EH (cell line): ENCODE measurements around the gene DPH3.
A peak's percentile ranks its signal among the peaks of the same experiment; 100 is the strongest.
"Not testable (repeated sequence)": the region's sequence is repeated elsewhere in the genome, so short reads cannot be mapped to it uniquely, and the experiment has no call there.

Experiments used
- DNase-seq: peaks from one replicate; pipeline ENCODE4 v3.0.0-alpha.2; 2015; ENCODE audit warnings: low read depth

Gene DPH3

DNA sequence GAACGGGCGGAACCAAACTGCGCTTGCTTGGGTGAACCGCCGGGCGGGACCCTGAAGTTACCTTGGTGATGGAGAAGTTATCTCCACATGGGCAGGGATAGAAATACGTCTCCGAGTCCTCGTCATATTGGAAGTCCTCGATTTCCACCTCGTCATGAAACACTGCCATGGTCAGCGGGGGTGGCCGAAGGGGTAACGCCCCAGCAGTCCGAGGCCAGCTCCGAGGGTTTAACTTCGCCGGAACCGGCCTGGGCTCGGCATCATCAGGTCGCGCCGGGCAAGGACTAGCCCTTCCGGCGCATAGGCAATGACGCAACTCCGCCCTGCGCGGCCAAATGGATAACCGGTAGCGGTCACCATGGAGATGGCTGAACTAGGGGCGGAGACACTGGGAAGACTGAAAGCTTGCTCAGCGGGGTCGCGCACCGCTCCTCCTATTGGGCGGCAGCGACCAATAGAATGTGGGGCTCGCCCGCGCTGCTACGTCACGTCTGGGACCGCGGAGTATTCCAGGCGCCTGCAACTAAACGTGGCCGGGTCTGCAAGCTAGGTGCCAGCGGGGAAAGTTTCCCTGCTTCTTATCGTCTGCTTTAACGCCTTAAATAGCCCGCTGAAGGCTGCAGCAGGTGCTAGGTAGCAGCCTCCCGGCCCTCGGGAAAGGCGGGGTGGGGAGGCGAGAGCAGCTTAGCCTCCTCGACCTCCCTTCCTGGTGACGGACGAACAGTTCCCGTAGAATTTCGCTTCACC, at the start of gene DPH3, which contains the start of gene OXNAD1:
TSS of gene DPH3 (minus strand) at position 236 of the 747 bp plus-strand sequence. CDS start at position 169, 67 bp downstream.
TSS of gene OXNAD1 (plus strand) at position 505 of the 747 bp plus-strand sequence. CDS start 5,741 bp downstream, outside the sequence.
- peak; percentile 100 for DNase-seq

DNA sequence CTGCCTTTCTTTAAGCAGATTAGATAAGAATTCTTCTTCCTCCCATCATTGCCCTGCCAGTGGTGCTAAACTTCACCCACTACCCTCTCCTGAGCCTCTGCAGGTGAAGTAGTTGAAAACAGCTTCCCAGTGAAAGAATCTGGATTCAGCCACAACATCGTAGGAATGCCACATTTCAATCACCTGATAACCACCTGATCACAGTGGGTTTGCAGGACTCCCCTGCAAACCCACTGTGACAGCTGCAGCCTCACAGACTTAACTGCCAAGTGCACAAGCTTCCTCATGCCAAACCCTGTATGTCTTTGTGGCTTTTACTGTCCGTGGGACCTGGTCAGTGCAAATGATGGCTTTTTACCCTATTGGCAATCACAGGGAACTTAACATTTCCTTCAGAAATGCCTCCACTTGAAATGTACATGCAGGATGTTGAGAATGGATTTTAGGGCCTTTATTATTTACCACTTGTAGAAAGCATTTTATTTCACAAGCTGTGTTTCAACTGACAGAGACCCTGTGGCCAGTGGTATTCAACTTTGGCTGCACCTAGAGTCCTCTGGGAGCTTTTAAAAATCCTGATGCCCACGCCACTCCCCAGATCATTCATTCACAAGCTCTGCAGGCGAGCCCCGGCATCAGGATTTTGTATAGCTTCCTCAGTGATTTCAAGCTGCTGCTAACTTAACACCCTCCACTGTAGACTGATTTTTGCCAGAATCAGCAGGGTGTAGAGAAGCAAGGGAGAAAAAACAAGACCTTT, 49.3 kb upstream of the DPH3 start:
- no peak for DNase-seq

DNA sequence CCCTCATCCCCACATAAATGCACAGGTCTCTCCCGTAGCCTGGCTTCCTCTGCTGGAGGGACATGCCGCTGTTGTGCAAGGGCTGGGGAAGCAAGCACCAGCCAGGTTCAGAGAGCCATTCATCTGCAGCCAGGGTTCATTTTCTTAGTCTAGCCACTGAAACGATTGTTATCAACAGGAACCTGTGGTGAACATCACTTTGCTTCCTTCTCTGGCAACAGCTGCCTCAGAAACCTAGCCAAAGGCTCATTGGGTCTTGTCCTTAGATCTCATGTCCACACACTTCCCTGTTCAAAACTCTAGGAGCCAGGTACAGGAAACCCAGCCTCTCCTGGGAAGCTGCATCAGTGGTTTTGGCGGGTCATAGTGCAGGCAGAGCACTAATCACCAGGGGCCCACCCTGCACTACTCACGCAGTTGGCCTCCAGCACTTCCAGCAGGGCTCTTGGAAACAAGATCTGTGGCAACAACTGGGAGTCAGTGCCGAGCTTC, 47.3 kb upstream of the DPH3 start:
- no peak for DNase-seq

DNA sequence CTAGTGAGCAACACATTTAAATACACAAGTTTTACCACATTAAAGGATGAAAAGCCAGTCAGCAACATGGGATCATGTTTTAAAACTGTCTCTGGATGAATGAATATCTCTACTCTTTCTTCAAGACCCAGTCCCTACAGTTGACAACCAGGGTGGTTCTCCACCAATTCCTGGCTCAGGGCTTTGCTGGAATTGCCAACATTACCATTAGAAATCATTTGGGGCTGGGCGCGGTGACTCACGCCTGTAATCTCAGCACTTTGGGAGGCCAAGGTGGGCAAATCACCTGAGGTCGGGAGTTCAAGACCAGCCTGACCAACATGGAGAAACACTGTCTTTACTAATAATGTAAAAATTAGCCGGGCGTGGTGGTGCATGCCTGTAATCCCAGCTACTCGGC, 45.7 kb upstream of the DPH3 start:
- not testable (repeated sequence) for DNase-seq

DNA sequence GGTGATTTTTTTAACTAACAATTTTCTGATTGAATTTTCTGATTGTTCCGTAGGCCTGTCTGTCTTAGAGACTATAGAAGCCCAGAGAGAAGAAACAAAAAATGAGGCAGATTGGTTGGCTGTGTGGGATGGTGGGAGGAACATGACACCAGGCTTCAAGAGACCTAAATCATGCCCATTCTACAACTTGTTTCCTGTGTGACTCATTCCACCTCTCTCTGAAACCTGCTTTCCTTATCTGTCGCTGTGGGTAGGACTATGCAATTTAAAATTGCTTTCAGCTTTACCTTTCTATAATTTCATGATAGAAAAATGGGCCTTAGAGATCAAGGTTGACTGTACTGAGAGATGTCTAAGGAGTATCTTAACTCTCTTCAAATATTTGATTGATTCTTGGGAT, 44.8 kb upstream of the DPH3 start:
- peak; percentile 49 for DNase-seq

DNA sequence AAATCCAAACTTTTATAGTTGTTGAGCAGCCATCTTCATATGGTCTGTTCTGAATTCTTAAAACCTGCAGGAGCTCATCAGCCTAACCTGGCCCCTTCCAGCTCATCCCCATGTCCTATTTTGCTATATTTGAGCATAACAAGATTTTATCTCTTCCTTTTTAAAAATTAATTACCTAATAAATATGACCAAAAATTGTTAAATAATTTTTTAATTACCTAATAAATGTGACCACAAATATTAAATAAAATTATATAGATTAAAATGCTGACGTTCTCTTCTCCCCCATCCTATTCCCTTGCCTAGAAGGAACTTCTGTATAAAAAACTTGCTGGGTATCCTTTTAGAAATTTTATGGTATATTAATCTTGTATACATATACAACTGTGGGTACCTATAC, 44.0 kb upstream of the DPH3 start:
- no peak for DNase-seq

DNA sequence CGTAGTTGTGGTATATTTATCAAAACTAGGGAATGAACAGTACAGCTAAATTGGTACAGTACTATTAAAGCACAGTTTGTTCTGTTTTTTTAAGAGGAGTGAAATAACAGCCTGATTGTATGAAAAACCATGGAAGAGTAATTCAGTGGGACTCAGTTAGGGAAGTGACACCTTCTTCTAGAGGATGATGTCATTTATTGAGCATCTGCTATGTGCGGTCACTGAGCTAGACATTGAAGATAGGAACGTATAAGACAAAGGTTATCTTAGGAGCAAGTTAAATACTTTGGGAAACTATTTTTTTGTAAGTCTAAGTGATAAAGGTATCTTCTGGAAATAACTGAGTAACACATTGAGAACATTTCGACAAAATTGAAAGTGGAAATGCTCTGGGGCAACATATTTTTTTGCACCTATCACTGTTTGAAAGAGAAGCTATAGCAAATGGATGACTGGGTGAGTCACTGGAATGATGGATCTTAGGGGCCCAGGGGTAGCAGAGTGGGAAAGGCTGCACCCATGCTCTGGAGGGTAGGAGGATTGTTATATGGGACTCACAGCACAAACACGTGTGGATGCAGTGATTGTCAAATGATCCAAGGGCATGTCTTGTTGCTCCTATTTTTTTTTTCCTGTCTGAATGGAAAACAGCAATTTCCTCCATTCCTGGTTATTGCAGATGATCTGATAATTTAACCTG, 43.2 kb upstream of the DPH3 start:
- no peak for DNase-seq

DNA sequence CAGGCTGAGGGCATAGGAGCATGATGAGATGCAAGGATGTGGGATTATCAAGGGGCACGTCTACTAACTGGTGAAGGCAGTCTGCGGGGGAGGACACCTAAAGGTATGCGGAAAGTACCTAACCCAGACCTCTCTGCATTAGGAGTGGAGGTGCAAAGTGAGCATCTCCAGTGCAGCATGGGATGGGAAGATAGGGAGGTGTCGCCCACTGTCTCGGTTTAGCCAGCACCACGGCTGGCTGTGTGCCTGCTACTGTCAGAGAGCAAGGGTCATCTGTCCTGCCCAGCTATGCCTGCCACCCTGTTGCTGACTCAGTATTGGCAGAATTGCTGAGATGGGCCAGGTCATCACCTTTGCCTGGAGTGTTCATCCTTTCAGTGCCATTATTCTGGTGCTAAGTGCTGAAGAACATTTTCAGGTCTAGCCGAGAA, 40.4 kb upstream of the DPH3 start:
- DNase-seq, result no peak

DNA sequence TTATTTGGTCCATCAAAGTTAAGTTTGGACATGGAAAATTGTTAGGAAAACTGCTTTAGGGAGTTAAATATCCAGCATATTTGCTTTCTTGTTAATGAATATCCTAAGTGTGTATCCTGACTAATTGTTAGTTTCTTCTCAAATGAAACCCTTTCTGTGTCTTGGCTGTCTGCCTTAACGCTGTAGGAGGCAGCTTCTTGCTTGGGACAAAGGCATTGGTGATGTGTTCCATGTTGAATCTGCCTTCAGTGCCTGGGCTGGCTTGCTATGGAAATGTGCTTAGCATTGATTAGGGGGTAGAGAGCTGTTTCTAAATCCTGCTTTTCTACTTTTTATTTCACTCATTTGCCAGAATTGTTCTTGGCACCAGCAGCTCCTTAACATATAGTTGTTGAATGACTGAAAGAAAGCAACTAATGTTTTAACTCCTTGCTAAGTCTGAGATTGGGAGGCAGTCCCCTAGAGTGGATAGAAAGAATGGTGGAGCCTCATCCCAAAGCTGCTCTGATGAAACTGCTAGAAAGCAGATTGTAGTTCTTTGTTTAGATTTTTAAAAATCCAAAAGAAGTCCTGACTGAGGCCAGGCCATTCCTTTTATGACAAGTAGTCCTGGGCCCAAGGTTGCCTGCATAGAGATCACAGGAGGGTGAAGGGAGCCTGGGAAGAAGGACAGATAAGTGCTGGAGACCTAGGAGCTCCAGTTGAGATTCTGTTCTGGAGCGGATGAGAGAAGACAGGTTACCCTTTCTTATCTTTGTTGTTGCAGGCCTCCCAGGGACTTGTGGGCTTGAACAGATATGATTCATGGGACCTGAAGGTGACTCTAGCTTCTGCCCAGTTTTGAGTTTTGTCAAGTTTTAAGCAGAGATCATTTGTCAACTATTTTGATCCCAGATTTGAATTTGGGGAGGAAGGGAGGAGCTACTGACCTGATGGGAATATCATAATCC, 39.6 kb upstream of the DPH3 start:
- DNase-seq, result no peak

DNA sequence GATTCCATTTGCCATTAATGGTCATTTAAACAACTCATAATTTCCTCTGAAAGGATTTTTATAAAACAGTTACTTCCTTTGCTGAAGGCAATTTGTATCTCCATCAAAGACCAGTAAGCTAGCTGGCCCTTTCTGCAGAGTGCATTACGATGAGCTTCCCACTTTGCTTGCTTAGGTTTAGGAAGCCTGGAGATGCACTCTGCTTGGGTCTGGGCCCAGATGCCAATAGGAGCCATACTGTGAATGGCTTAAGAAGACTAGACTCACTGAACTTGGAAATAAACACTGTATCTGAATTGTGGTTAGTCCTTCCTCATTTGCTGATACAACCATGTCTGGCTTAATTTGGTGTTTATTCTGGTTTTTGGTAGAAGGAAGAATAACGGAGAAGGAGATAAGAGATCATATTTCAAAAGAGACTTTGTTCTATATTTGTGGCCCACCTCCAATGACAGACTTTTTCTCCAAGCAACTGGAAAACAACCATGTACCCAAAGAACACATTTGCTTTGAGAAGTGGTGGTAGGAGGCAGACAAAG, 38.4 kb upstream of the DPH3 start:
- no peak for DNase-seq

DNA sequence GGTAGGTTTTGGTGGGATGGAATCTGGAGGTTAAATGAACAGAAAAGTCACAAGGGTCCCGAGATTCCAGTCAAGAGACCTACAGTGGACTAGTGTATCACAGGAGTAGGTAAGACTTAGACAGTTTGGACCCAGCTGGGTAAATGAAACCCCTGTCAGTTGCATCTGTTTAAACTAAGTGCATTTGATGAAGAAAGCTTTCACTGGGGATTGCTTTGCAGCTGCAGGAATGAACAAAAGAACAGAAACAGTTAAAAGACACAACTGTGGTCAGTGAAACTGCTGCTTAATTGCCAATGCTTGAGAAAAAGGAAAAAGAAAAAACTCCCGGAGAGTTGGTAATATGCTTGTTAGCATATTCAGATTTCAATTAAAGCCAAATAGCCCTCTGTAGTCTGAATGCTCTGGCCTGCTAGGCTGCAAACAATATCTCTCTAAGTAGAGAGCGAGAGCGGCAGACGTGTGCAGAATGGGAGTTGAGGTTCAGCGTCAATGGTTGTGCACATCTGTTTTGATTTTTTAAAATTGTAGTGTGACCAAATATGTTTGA, 37.4 kb upstream of the DPH3 start:
- no peak for DNase-seq

DNA sequence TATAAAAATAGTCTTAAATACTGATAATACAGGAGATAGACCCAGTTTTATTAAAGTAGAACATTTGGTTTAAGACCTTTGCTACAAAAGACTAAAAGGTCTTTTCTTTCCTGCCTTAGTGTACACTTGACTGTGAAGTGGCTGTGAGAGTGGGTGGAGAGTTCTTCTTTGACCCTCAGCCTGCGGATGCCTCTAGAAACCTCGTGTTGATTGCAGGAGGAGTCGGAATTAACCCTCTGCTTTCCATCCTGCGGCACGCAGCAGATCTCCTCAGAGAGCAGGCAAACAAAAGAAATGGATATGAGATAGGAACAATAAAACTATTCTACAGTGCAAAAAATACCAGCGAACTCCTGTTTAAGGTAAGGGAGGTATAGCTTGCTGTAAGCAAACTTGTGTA, 36.8 kb upstream of the DPH3 start:
- no peak for DNase-seq

DNA sequence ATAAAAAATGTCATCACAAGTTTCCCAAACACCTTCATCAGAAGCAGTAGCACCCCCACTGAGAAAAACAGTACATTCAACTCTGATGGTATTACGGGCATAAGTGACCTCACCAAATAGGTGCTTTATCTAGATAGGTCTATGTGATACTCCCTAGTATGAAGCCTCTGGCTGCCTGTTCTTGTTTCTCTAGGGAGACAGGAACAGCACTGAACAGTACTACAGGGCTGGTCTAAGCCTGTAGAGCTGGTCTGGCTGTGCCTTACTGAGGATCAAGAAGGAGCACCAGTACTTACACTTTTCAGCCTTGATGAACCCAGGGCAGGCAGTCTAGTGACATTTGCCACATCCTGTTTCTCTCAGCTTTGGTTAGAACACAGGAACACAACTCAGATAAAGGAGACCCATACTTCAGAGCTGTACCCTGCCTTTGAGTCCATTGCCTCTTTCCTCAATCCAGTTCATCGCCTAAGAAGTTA, 36.2 kb upstream of the DPH3 start:
- DNase-seq, result no peak

DNA sequence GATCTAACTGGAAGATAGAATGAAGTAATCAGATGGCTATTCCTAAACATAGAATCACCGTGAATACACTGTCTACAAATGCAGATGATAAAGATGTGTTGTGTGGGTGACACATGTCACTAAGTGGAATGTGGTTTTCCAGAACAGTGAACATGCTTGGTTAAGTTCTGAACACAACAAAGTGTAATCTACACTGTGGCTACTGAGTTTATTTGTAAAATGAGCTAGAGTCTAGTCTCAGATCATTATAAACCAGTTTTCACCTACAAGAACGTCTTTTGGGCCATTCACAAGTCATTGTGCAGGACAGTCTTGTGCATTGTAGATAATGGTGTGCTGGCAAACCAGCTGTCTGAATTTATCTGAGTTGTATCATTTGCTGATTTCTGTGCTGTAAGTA, 35.6 kb upstream of the DPH3 start:
- DNase-seq, result no peak

DNA sequence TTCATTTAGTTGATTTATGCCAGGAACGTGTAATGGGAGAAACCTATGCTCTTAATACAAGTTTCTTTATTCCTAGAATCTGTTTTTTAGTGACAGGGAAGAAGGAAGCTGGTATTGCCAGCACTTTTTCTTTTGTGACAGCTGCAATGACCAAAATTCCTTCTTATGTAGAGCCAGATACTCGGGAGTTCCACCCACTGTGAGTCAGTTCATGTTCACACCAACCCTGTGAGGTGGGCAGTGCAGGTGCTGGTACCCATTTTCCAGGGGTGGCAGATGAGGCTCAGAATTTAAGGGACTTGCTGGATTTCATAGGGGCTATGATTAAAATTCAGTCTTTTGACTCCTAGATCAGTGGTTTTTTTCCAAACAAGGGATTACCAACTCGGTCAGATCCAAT, 35.0 kb upstream of the DPH3 start:
- no peak for DNase-seq

DNA sequence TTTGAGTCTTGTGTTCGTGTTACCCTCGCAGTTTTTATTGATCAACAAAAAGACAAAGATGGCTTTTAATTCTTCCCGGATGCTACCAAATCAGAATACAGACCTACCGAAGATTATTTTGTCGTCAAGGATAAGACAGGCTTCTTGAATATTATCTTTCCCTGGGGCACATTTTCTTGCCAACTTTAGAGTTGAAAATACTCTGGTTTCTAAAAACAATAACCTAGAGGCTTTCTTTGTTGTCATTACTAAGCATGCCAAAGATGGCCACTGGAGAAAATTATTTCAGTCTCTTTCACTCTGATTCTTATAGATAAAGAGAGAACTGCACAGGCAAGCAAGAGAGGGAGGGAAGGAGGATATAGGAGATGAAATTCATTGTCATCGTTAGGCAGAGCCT, 34.1 kb upstream of the DPH3 start:
- DNase-seq, result no peak

DNA sequence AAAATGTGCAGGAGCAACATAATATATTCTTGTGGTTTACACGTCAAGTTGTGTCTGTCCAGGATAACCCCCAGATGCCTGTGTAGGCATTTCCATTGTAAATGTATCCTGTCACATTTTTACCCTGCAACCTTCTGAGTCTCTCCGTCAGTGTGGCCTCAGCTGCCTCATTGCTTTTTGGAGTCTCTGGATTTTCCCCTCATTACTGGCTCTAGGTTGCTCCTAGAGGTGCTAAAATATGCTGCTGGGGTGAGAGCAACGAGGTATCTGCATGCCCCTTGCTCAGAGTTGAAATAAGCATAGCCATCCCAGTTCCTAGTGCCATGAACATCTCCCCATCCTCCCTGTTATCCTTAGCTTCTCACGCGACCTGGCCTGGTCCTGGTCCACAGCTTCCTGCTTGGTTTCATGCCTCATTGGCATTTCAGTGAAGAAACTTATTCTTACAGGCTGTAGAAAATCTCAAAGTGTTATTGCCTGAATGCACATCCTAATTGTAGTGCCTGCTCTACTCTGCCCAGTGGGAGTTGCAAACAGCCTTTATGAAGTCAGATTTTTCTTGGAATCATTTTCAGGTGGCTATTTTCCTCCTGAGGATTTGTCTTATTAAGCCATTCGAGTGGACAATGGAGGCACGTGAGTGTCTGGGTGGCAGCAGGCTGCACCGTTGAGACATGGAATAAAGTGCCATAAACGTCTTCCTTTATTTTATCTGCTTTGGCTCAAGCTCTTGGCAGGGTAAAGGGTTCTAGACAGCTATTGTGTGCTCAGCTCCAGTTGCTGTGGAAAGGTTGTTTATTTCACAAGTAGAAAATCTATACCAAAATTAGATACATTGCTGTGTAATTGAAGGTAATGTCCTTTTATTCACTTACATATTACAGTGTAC, 33.5 kb upstream of the DPH3 start:
- no peak for DNase-seq

DNA sequence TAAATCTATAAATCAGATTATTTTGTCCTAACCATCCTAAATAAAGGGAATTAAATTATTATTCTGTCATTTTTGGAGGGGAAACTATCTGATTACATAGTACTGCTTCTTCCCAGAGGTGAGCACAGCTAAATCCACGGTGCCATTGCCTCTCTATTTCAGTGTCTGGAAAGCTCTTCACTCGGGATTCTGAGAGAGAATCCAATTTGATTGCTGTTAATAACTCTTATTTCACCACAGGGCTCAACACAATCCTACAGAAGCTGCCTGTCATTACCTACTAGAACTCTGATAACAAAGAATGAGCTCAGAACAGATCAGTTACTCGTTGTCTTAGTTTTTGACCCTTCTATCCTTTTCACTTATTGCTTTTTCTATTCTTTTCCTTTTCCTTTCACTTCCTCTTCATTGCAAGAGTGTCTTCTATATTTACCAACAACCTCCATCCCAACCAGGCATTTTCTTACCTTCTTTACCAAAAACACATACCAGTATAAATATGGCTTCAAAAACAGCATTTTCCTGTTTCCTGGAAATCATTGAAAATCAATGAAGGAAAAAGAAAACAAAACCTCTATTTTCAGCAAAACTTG, 30.7 kb upstream of the DPH3 start:
- no peak for DNase-seq

DNA sequence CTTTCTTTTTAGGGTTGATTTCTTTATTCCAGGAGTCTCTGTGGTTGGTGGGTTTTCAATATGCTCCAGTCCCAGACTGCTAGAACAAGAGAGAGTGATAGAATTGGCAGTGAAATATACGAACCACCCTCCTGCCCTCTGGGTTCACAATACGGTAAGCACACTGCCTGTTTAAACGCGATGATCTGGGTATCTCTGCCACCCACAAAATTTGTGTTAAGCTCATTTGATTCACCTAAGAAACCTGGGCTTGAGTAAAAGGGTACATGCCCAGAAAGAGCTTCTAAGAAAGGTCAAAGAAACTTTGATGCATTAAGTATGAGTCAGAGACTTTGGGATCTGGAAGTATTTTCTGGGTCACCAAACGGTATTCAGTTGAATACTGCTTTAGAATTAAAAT, 30.1 kb upstream of the DPH3 start:
- DNase-seq, result no peak
